ENCODE data around the gene MAP7. TPM values are rescaled to one million over a fixed set of nuclear protein-coding genes. Genes with fewer than 3 reads are reported as not detected.

Gene MAP7
- total RNA-seq, 6 donors from 2014 or later, result 18.1 to 26.6 (median 24.2) TPM

GRCh38 chr6:136415351-136416007 is 134.7 kb downstream of the MAP7 start:
- H3K36me3 ChIP-seq, result no peaks in the 10 kb centered on the region
- TF ChIP-seq EP300 (IDR thresholded peaks at IDR 0.05) (no peak), CTCF (IDR thresholded peaks at IDR 0.05) (no peak), POLR2AphosphoS5 (IDR thresholded peaks at IDR 0.05) (no peak), POLR2A (IDR thresholded peaks at IDR 0.05) (no peak)
- ATAC-seq (ENCODE audit: low FRiP score in 2 of 2) (peak in 1 of 2 donors; percentile 60), DNase-seq (peak in 1 of 2 donors; percentile 70)
- H3K9me3 ChIP-seq, result no peaks in the 10 kb centered on the region
- H3K27ac ChIP-seq, result no peak overlapping the region
- H3K4me1 ChIP-seq, result peaks cover 0 to 6% (median 0%) of the 10 kb centered on the region in 4 donors
- 66 to 75% methylated on average over 5 of the region's 5 CpGs for WGBS, 2 donors
- no peaks in the 10 kb centered on the region for H3K27me3 ChIP-seq
- no peak overlapping the region for H3K4me3 ChIP-seq

GRCh38 chr6:136412410-136412809 is 137.8 kb downstream of the MAP7 start:
- no peak for ATAC-seq (ENCODE audit: low FRiP score in 2 of 2)
- no peak overlapping the region for H3K27ac ChIP-seq

GRCh38 chr6:136411453-136412354 is 138.5 kb downstream of the MAP7 start:
- DNase-seq, result peak in 1 of 2 donors; percentile 60
- 88 to 91% methylated on average over 17 of the region's 17 CpGs for WGBS, 2 donors

More at GRCh38 chr6:136412410-136412809, 137.8 kb downstream of the MAP7 start:
- Histone ChIP-seq H3K9me3 (no peaks in the 10 kb centered on the region), H3K27me3 (no peaks in the 10 kb centered on the region), H3K4me1 (peaks cover 0 to 12% (median 0%) of the 10 kb centered on the region in 4 donors), H3K36me3 (no peaks in the 10 kb centered on the region), H3K4me3 (no peak overlapping the region)
- 86 to 95% methylated on average over 3 of the region's 3 CpGs for WGBS, 2 donors
- TF ChIP-seq POLR2A (IDR thresholded peaks at IDR 0.05) (no peak), CTCF (IDR thresholded peaks at IDR 0.05) (no peak), EP300 (IDR thresholded peaks at IDR 0.05) (no peak), POLR2AphosphoS5 (IDR thresholded peaks at IDR 0.05) (no peak)
- no peak for DNase-seq

DNA sequence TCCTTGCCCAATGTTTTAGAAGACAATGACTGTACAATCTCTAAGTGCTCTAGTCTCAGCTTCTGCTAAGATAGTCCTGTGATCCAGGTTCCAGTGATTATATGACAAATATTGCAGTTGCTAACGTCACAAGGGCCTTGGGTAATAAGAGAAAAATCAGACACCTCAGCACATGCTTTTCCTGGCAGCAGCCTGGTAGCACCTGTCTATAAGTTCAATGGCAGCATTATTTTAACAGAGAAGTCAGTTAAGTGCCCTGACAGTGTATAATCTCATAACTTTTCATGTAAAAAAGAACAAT is 139.2 kb downstream of the MAP7 start:
- Histone ChIP-seq H3K27ac (no peak overlapping the region), H3K4me1 (peaks cover 0 to 12% (median 0%) of the 10 kb centered on the region in 4 donors), H3K9me3 (no peaks in the 10 kb centered on the region), H3K4me3 (no peak overlapping the region), H3K36me3 (no peaks in the 10 kb centered on the region), H3K27me3 (no peaks in the 10 kb centered on the region)
- 63 to 71% methylated on average over 1 of the region's 1 CpG for WGBS, 2 donors
- DNase-seq (no peak), ATAC-seq (ENCODE audit: low FRiP score in 2 of 2) (no peak)
- TF ChIP-seq POLR2AphosphoS5 (IDR thresholded peaks at IDR 0.05) (no peak), EP300 (IDR thresholded peaks at IDR 0.05) (no peak), CTCF (IDR thresholded peaks at IDR 0.05) (no peak), POLR2A (IDR thresholded peaks at IDR 0.05) (no peak)

More at GRCh38 chr6:136411453-136412354, 138.5 kb downstream of the MAP7 start:
- H3K9me3 ChIP-seq, result no peaks in the 10 kb centered on the region
- H3K4me3 ChIP-seq, result no peak overlapping the region
- peaks cover 0 to 12% (median 0%) of the 10 kb centered on the region in 4 donors for H3K4me1 ChIP-seq
- H3K36me3 ChIP-seq, result no peaks in the 10 kb centered on the region
- H3K27me3 ChIP-seq, result no peaks in the 10 kb centered on the region
- TF ChIP-seq POLR2AphosphoS5 (IDR thresholded peaks at IDR 0.05) (no peak), CTCF (IDR thresholded peaks at IDR 0.05) (no peak), POLR2A (IDR thresholded peaks at IDR 0.05) (no peak), EP300 (IDR thresholded peaks at IDR 0.05) (no peak)
- no peak overlapping the region for H3K27ac ChIP-seq
- ATAC-seq (ENCODE audit: low FRiP score in 2 of 2), result no peak
